Heart left ventricle (tissue), 16 donors: ENCODE results near the gene CNTNAP3. TPM values are rescaled to one million over a fixed set of nuclear protein-coding genes. Genes with fewer than 3 reads are reported as not detected.
A peak's percentile ranks its signal among the peaks of the same experiment; 100 is the strongest.
"Not testable (repeated sequence)": the region's sequence is repeated elsewhere in the genome, so short reads cannot be mapped to it uniquely, and the experiment has no call there.

Experiments
- ATAC-seq, 4 donors: fragments of 200-7000 bp; cut with Tn5 transposase; one replicate each; pipeline ENCODE4 v1.9.1; 2020 to 2022; ENCODE audit warnings: moderate library complexity in 4 of 4, mild to moderate bottlenecking in 3 of 4, moderate number of reproducible peaks in 1 of 4
- DNase-seq, 5 donors: peaks; one replicate each; pipeline ENCODE4 v3.0.0-alpha.2; 2020
- H3K27ac ChIP-seq, 12 donors: fragments of 200-600 bp; sonication (generic) in 4 of 12; one replicate each; pipeline versions ENCODE4 v1.5.0 to v1.8.0; 2016 to 2022; ENCODE audit warnings: mild to moderate bottlenecking in 2 of 12
- H3K27me3 ChIP-seq, 9 donors: fragments of 200-600 bp; sonication (generic) in 2 of 9; one replicate each; pipeline versions ENCODE4 v1.5.1 to v1.8.0; 2016 to 2022; ENCODE audit warnings: mild to moderate bottlenecking in 3 of 9
- H3K36me3 ChIP-seq, 9 donors: fragments of 200-600 bp; sonication (generic) in 2 of 9; one replicate each; pipeline versions ENCODE4 v1.5.0 to v1.8.0; 2018 to 2022; ENCODE audit warnings: mild to moderate bottlenecking in 2 of 9
- H3K4me1 ChIP-seq, 12 donors: fragments of 200-600 bp; sonication (generic) in 4 of 12; one replicate each; pipeline versions ENCODE4 v1.5.0 to v1.8.0; 2016 to 2022; ENCODE audit warnings: mild to moderate bottlenecking in 3 of 12
- H3K4me3 ChIP-seq, 12 donors: fragments of 200-600 bp; sonication (generic) in 4 of 12; one replicate each; pipeline versions ENCODE4 v1.5.0 to v1.8.0; 2017 to 2022; ENCODE audit warnings: mild to moderate bottlenecking in 9 of 12, moderate library complexity in 4 of 12
- H3K9me3 ChIP-seq, 12 donors: fragments of 200-600 bp; sonication (generic) in 4 of 12; one replicate each; pipeline versions ENCODE4 v1.5.0 to v1.8.0; 2016 to 2022; ENCODE audit warnings: mild to moderate bottlenecking in 1 of 12
- WGBS, 4 donors: extraction: QIAGEN DNeasy Blood & Tissue Kit in 2 of 4; methylation state at CpG; one replicate each; pipeline versions ENCODE4 v1.1.5 to v1.1.7; 2013 to 2018; 5-methylcytosine and 5-hydroxymethylcytosine counted together
- intact Hi-C, 10 donors: fragments of 100-400 bp; cut with DNase I; formaldehyde crosslinking; loops; one replicate each; pipeline versions ENCODE4 v1.11.1 to v1.14.2; 2022
- long read RNA-seq, 3 donors: library from polyadenylated mRNA; unstranded; transcript quantifications; one replicate each; pipeline ENCODE4 v2.0.0, GENCODE V29; 2020 to 2021
- polyA plus RNA-seq, 2 donors: library from polyadenylated mRNA; stranded (reverse); fragments of 200-250 nt; gene quantifications; one replicate each; pipeline ENCODE4 v1.2.3, GENCODE V29; 2013
- total RNA-seq, 9 donors: library from RNA; depleted of rRNA in 2 of 9; stranded (reverse); fragments of >200 nt in 2 of 9; fragmentation: NEBNext Ultra II Directional in 3 of 9; extraction: Animal tissue kit (Norgen Biotek cat#: 25700) in 3 of 9; gene quantifications; one replicate each; pipeline versions ENCODE4 v1.1.0 to v1.2.4, GENCODE V29; 2016 to 2023
- donor health status: ischemic (EF 13 %, LVEDD 7.1; RV severe dilation, severe dysfunction).
- donor health status: healthy with polysubstance abuse.
- donor health status: DM: no; HTN: yes; CAD: no.
- donor health status: DM: no; HTN: no; CAD: no.
- donor health status: ischemic (EF 25% LVEDD 6.9; RV normal size, moderate dysfunction).
- donor health status: ischemic (EF 25% LVEDD 5.7; RV mildly dilated, moderate dysfunction).
- donor health status: healthy.
- donor health status: DM: yes; HTN: yes; CAD: no.
- donor health status: ischemic (EF 35%, LVEDD 5.7; RV mildly dilated, moderate dysfunction).
- donor health status: nonischemic (EF 11% LVEDD 7.7; RV severe dilation, severe dysfunction).
- donor health status: DM: yes; HTN: yes; CAD: no.
- donor health status: PGD.
- donor health status: ischemic (EF 29% LVEDD 5.4; RV normal size, mild dysfunction).
- donor health status: nonischemic (EF 23%, LVEDD 6.1; RV moderate dilation, normal function).

Gene CNTNAP3
- total RNA-seq (10 to 100 TPM in 2 of 9 donors, 1 to 10 TPM in 7; 2.8 to 12.4 (median 8.1) TPM), polyA plus RNA-seq (1 to 10 TPM; 1.8 to 2.1 TPM)
- long read RNA-seq, donor 1, partial matches to known transcripts, result 3 of 6 reads
- long read RNA-seq, donor 1, other reads (novel, unspliced or antisense), result 1 of 6 reads
- long read RNA-seq, donor 2, partial matches to known transcripts, result 5 of 12 reads
- long read RNA-seq, donor 2, other reads (novel, unspliced or antisense), result 5 of 12 reads
- long read RNA-seq, donor 3, full-length matches to known transcripts, result 1 of 6 reads
- long read RNA-seq, donor 3, partial matches to known transcripts, result 1 of 6 reads
- long read RNA-seq, donor 3, other reads (novel, unspliced or antisense), result 4 of 6 reads

DNA sequence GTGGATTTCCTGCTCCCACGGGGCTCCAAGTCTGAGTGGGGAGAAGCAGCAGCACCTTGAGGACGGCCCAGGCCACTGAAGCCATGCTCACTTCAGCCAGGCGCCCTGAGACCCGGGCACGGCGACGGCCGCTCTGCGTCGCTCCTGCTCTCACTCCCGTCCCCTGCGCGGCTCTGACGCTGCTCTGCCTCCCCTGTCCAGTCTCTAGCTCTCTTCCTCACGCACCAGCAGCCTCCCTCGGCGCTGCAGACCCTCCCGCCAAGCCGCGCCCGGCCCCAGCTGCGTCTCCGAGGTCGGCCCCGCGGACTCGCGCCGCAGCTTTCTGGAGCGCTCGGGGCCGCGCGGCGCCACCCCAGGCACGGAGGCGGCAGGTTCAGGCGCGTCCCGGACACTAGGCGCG is at the start of gene CNTNAP3:
TSS of gene CNTNAP3 (minus strand) at position 188 of the 400 bp plus-strand sequence. CDS start at position 85, 103 bp downstream.
- intact Hi-C loops, H3K36me3 ChIP-seq, ATAC-seq, H3K9me3 ChIP-seq, H3K27me3 ChIP-seq, H3K4me1 ChIP-seq: not testable (repeated sequence)
- Histone ChIP-seq H3K27ac (peak within 1 kb of the TSS in 1 of 12 donors; percentile 43), H3K4me3 (peak within 1 kb of the TSS in 5 of 12 donors; percentile 5 to 46 (median 34))
- WGBS, 4 donors, result no CpG with 5 or more reads among the region's 42 CpGs
- peak in 2 of 5 donors; percentile 29 to 38 for DNase-seq

DNA sequence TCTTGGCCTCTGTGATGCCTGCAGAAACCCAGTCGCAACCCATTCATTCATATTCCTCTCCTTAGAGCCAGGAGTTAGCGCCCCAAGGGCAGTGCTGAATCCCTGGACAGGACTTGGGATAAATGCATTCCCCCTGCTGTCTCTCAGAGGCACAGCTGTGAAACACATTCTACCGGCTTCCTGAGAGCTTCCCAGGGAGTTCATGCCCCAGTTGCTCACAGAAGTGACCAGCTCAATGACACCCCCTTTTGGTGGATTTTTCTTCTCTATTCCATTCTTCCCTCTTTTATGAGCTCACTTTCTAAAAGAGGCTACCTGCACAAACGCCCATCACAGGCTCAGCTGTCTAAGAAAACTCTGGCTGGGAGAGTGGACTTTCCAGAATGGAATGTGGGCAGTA is 8.0 kb downstream of the CNTNAP3 start:
- DNase-seq, ATAC-seq, intact Hi-C loops, H3K36me3 ChIP-seq, H3K27me3 ChIP-seq, H3K9me3 ChIP-seq, H3K27ac ChIP-seq, H3K4me1 ChIP-seq, H3K4me3 ChIP-seq: not testable (repeated sequence)
- WGBS, 4 donors, result no CpG with 5 or more reads among the region's 4 CpGs

DNA sequence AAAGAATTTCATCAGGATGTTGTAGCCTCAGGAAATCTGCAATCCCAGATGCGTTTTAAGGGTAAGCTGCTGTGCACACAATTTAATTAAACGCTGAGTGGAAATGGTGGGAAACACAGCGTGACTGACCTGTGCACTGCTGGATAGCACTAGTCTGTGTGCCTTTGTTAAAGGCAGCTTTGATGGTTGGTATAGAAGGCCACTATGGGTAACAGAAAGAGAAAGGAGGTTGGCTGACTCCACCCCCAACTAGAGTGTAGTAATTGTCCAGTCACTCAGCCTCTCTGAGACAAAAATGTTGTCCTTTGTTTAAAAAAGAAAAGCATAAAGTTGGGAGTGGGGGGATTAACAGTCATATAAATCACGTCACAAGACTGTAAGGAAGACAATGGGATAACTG is 45.5 kb downstream of the CNTNAP3 start:
- H3K4me1 ChIP-seq, H3K27ac ChIP-seq, H3K4me3 ChIP-seq, H3K36me3 ChIP-seq, DNase-seq, intact Hi-C loops, ATAC-seq, H3K27me3 ChIP-seq, H3K9me3 ChIP-seq: not testable (repeated sequence)
- WGBS, 4 donors, result no CpG with 5 or more reads among the region's 4 CpGs

DNA sequence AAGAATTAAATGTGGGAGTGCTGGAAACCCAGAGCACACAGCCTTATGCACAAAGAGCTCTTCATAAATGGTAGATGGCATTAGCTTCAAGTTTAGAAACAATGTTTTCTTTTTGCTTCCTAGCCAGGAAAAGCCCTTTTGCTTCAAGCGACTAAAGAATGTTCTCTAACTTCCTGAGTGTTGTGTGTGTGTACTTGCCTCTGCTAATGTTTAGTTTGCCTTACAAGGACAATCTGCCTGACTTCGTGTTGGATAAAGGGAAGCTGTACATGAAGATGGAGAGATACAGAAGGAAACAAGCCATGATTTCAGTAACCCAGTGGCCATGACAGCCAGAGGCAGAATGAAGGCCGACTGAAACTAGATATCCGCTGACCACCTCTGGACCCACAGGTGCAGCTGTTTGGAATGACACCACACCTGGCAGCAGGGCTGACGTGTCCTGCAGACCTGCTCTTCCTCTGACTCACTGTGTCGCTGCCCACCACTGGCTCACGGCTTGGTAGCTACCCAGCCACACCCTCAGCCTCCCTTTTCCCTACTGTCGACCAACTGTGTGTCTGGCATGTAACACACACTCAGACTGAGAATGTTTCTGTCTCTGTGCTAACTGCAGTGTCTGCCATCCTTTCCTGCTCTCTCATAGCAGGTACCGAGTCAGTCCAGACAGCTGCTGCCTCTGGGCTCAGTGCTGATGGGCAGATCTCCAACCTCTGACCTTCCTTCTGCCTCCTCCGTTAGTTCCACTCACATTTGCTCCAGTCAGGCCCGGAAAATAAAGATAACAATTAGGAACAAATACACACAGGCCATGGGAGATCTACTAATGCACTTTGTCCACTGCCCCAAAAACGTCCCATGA is 55.6 kb downstream of the CNTNAP3 start:
- no CpG with 5 or more reads among the region's 12 CpGs for WGBS, 4 donors
- DNase-seq, H3K4me1 ChIP-seq: not testable (repeated sequence)

DNA sequence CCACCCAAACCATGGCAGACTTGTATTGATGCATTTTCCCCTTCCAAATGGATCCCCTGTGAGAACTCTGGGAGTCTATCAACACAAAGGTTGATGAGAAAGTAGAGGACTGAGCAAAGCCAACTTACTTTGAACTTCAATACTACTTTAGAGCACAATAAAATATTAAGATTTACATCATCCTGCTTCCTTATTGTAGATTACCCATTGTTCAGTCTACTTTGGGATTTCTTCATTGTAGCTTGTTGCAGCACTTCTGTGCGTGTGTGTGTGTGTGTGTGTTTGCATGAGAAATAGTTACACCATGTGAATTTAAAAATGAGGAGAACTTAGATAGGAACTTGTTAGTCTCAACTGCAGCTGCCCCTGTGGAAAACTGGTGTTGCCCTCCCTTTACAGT is 72.0 kb downstream of the CNTNAP3 start:
- ATAC-seq, H3K9me3 ChIP-seq, H3K4me1 ChIP-seq, DNase-seq, H3K36me3 ChIP-seq, H3K4me3 ChIP-seq, H3K27ac ChIP-seq, H3K27me3 ChIP-seq, intact Hi-C loops: not testable (repeated sequence)
- no CpG with 5 or more reads among the region's 1 CpG for WGBS, 4 donors

More for the DNA sequence above, 55.6 kb downstream of the CNTNAP3 start:
- H3K4me3 ChIP-seq, H3K27me3 ChIP-seq, H3K9me3 ChIP-seq, H3K36me3 ChIP-seq, H3K27ac ChIP-seq, intact Hi-C loops: not testable (repeated sequence)
- ATAC-seq, result peak in 2 of 4 donors; percentile 15 to 64

DNA sequence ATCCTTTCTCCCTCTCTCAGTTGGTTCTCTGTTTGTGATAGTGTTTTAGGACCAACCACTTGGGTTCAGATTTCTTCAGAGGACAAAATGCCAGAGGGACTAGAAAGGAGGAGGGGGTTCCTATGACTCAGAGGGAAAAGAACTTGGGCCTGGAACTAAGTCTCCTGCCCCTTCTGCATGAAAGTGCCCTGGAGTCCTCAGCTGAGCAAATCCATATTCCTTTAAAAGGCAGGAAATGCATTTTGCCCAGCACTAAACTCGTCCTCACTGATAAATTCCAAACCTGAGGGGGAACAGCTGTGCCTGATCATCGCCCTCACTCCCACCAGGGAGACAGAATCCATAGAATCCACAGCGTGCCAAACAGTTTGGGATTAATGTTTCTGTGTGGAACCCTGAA is 78.2 kb downstream of the CNTNAP3 start:
- intact Hi-C loops, H3K27me3 ChIP-seq, H3K27ac ChIP-seq, H3K4me1 ChIP-seq, ATAC-seq, H3K4me3 ChIP-seq, H3K9me3 ChIP-seq, DNase-seq, H3K36me3 ChIP-seq: not testable (repeated sequence)
- WGBS, 4 donors, result no CpG with 5 or more reads among the region's 3 CpGs

DNA sequence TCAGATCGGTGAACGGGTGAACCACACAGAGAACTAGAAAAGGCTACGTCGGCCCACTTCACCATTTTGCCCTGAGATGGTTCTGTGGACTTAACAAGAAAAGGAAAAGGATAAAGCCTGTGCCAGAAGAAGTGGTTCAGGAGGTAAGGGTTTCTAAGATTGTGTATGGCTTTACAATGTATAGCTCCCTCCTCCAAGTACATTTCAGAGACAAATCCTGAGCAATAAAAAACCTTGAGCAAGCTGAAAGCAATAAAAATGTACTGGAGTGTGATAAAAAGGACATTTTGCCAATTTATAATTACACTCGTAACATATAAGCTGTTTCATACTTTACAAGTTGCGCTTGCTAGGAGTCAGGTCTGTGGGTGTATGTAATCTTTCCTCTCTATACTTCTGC is 81.3 kb downstream of the CNTNAP3 start:
- H3K9me3 ChIP-seq, ATAC-seq, H3K36me3 ChIP-seq, H3K27me3 ChIP-seq, H3K4me1 ChIP-seq, DNase-seq, H3K4me3 ChIP-seq, H3K27ac ChIP-seq, intact Hi-C loops: not testable (repeated sequence)
- no CpG with 5 or more reads among the region's 6 CpGs for WGBS, 4 donors

DNA sequence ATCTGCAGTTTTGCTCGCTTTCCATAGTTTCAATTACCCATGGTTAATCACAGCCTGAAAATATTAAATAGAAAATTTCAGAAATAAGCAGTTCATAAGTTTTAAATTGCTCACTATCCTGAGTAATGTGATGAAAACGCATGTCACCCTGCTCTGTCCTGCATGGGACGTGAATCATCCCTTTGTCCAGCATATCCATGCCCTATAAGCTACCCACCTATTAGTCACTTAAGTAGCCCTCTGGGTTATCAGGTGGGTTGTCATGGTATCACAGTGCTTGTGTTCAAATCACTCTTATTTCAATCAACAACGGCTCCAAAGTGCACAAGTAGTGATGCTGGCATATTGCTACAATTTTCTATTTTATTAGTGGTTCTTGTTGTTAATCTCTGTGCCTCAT is 82.1 kb downstream of the CNTNAP3 start:
- H3K27me3 ChIP-seq, ATAC-seq, H3K27ac ChIP-seq, H3K4me1 ChIP-seq, H3K9me3 ChIP-seq, intact Hi-C loops, H3K4me3 ChIP-seq, DNase-seq, H3K36me3 ChIP-seq: not testable (repeated sequence)
- WGBS, 4 donors, result no CpG with 5 or more reads among the region's 4 CpGs

DNA sequence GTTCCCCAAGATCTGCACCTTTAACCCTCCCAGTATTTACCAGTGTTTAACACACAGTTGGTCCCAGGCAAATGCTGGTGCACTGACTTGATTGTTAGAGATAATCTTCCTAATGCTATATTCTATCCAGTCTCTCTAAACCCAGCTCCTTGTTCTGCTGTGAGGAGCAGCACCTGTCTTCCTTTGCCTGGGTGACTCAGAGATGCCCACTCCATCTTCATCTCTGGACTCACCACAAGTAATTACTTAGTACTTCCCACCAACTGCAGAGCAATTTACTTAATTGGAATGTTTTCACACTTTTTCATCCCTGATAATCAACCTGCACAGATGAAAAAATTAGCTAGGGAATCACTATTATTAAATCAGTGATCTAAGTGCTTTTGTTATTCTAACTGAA is 87.6 kb downstream of the CNTNAP3 start:
- H3K27ac ChIP-seq, DNase-seq, H3K27me3 ChIP-seq, H3K4me3 ChIP-seq, H3K9me3 ChIP-seq, H3K4me1 ChIP-seq, intact Hi-C loops, ATAC-seq, H3K36me3 ChIP-seq: not testable (repeated sequence)

DNA sequence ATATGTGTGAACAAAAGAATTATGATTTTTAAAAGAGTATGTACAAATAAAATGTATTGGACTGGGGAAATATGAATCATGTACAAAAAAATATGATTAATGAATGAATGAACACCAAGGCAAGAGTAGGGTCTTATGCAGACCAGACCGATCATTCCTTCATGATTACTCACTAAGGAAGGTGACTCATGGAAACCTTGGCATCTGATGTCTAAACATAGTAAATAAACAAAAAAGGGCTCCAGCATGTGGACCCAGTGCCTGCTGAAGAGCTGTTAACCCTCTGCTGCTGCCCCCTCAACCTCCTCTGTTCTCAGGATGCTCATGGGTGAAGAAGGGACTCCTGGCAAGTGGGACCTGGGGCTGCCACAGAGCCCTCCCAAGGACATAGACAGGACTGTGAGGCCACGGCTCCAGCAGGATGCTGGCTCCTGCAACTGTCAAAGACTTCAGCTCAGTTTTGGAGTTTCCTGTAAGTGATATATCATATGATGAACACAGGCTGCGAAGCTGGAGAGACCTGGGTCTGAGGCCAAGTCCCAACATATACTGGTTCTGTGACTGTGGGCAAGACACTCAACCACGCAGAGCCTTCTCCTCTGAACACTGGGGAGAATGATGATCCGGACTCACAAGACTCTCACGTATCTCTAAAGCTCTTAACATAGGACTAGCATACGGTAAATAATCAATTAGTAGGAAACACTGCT is 89.8 kb downstream of the CNTNAP3 start:
- H3K4me3 ChIP-seq, H3K4me1 ChIP-seq, H3K27me3 ChIP-seq, H3K9me3 ChIP-seq, DNase-seq, H3K36me3 ChIP-seq, intact Hi-C loops, H3K27ac ChIP-seq, ATAC-seq: not testable (repeated sequence)
- no CpG with 5 or more reads among the region's 7 CpGs for WGBS, 4 donors

DNA sequence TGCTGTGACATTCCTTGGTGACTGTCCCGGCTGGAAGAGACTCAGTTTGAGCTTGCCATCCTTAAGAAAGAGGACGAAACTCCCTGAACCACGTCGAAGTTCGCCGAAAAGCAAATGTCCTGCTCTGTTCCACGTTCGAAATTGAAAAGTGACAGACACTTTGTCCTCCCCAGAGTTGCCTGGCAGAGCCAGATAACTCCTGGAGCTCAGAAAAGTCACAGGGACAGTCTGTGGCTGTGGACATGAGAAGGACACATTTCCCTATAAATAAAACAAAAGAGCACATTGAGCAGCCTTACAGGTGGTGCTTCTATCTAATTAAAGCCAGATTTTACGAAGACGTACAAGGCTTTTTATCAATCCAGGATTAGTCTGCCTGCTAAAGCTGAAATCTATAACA is 116.6 kb downstream of the CNTNAP3 start:
- H3K4me3 ChIP-seq, H3K4me1 ChIP-seq, H3K27me3 ChIP-seq, H3K27ac ChIP-seq, H3K9me3 ChIP-seq, H3K36me3 ChIP-seq, intact Hi-C loops, DNase-seq: not testable (repeated sequence)
- WGBS, 4 donors, result no CpG with 5 or more reads among the region's 10 CpGs
- ATAC-seq, result peak in 1 of 4 donors; percentile 37
